Measurements from ENCODE around the gene RUNX1. TPM values are rescaled to one million over a fixed set of nuclear protein-coding genes. Genes with fewer than 3 reads are reported as not detected.

RUNX1 gene
- total and polyA plus RNA-seq, 2 of the 13 experiments (the other 11 are each of a cell fraction or from before 2014, with no cell fraction given): 5.4 to 6.4 TPM

DNA sequence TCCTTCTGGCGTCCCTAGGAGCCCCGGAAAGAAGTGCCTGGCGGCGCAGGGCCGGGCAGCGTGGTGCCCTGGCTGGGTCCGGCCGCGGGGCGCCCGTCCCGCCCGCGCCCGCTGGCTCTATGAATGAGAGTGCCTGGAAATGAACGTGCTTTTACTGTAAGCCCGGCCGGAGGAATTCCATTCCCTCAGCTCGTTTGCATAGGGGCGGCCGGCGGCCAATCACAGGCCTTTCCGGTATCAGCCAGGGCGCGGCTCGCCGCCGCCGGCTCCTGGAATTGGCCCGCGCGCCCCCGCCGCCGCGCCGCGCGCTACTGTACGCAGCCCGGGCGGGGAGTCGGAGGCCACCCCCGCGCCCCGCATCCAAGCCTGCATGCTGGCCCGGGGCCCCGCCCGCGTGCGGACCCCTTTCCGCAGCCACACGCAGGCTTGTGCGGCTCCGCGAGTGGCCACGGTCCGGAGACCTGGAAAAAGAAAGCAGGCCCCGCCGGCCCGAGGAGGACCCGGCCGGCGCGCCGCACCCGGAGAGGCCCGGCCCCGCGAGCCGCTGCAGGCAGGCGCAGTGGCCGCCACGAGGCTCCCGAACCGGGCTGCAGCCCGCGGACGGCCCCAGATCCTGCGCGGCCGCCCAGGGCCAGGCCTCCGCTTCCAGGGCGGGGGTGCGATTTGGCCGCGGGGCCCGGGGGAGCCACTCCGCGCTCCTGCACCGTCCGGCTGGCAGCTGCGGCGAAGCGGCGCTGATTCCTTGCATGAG, 160.4 kb downstream of the RUNX1 start (continued):
- TF ChIP-seq ZHX2 (IDR thresholded peaks at IDR 0.05; ENCODE audit: low read depth): no peak
- 0 out of 2 replicates have a peak, but pooled peaks have one; percentile 80 for TF ChIP-seq ZHX2 (CRISPR knock-in tag; IDR thresholded peaks at IDR 0.05; ENCODE audit: borderline replicate concordance)
- TF ChIP-seq ZNF264 (CRISPR knock-in tag; IDR thresholded peaks at IDR 0.05): 0 out of 2 replicates have a peak, but pooled peaks have one; percentile 35
- TF ChIP-seq, protein P1, sequence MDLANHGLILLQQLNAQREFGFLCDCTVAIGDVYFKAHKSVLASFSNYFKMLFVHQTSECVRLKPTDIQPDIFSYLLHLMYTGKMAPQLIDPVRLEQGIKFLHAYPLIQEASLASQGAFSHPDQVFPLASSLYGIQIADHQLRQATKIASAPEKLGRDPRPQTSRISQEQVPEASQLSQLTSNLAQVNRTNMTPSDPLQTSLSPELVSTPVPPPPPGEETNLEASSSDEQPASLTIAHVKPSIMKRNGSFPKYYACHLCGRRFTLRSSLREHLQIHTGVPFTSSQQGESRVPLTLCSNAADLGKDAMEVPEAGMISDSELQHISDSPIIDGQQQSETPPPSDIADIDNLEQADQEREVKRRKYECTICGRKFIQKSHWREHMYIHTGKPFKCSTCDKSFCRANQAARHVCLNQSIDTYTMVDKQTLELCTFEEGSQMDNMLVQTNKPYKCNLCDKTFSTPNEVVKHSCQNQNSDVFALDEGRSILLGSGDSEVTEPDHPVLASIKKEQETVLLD (CRISPR knock-in tag; IDR thresholded peaks at IDR 0.05; ENCODE audit: low read depth): peak; percentile 39; the same call in 1 of the 2 replicates
- TF ChIP-seq, protein P2, sequence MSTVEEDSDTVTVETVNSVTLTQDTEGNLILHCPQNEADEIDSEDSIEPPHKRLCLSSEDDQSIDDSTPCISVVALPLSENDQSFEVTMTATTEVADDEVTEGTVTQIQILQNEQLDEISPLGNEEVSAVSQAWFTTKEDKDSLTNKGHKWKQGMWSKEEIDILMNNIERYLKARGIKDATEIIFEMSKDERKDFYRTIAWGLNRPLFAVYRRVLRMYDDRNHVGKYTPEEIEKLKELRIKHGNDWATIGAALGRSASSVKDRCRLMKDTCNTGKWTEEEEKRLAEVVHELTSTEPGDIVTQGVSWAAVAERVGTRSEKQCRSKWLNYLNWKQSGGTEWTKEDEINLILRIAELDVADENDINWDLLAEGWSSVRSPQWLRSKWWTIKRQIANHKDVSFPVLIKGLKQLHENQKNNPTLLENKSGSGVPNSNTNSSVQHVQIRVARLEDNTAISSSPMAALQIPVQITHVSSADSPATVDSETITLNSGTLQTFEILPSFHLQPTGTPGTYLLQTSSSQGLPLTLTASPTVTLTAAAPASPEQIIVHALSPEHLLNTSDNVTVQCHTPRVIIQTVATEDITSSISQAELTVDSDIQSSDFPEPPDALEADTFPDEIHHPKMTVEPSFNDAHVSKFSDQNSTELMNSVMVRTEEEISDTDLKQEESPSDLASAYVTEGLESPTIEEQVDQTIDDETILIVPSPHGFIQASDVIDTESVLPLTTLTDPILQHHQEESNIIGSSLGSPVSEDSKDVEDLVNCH (CRISPR knock-in tag; IDR thresholded peaks at IDR 0.05): no peak
- 0 out of 2 replicates have a peak, but pooled peaks have one; percentile 15 for TF ChIP-seq ZNF331 (CRISPR knock-in tag; IDR thresholded peaks at IDR 0.05)
- TF ChIP-seq ATF7-NPFF (CRISPR knock-in tag; IDR thresholded peaks at IDR 0.05; ENCODE audit: low read depth): peak; percentile 21; the same call in 1 of the 2 replicates
- TF ChIP-seq STAT5B (CRISPR knock-in tag; IDR thresholded peaks at IDR 0.05): no peak
- TF ChIP-seq CREM (IDR thresholded peaks at IDR 0.05): no peak
- no peak for TF ChIP-seq CREM (CRISPR knock-in tag; IDR thresholded peaks at IDR 0.05)
- 0 out of 2 replicates have a peak, but pooled peaks have one; percentile 36 for TF ChIP-seq TMF1 (CRISPR knock-in tag; IDR thresholded peaks at IDR 0.05; ENCODE audit: low read depth)
- TF ChIP-seq THAP11 (CRISPR knock-in tag; IDR thresholded peaks at IDR 0.05): no peak; the same call in 1 of the 2 replicates
- TF ChIP-seq TEAD3 (CRISPR knock-in tag; optimal IDR thresholded peaks at IDR 0.05; ENCODE audit: borderline replicate concordance): peak; percentile 34
- TF ChIP-seq GTF3A (CRISPR knock-in tag; conservative IDR thresholded peaks at IDR 0.05): no peak; the same call in 1 of the 2 replicates
- no peak for TF ChIP-seq ZSCAN20 (CRISPR knock-in tag; IDR thresholded peaks at IDR 0.05; ENCODE audit: borderline replicate concordance)
- TF ChIP-seq PBX3 (CRISPR knock-in tag; IDR thresholded peaks at IDR 0.05; ENCODE audit: borderline replicate concordance): 0 out of 2 replicates have a peak, but pooled peaks have one; percentile 44
- 0 out of 2 replicates have a peak, but pooled peaks have one; percentile 38 for TF ChIP-seq BCL6 (CRISPR knock-in tag; IDR thresholded peaks at IDR 0.05)
- peak; percentile 55; the same call in 1 of the 2 replicates for TF ChIP-seq SAP130 (CRISPR knock-in tag; IDR thresholded peaks at IDR 0.05; ENCODE audit: low read depth)
- TF ChIP-seq NR2C2 (CRISPR knock-in tag; IDR thresholded peaks at IDR 0.05; ENCODE audit: borderline replicate concordance): 0 out of 2 replicates have a peak, but pooled peaks have one; percentile 20

All from HepG2 (cell line).